GM10248 (cell line): ENCODE measurements around the gene GAN.

ENCODE experiments used
- CTCF ChIA-PET: fragments of 300-600 bp; sonication (Branson Sonifier 250); formaldehyde crosslinking; extraction: SDS; loops from one replicate; lab custom pipeline; 2021; ENCODE audit warnings: antibody characterized with exemption; lab: Yijun Ruan, JAX
- POLR2A ChIA-PET: fragments of 350-650 bp; sonication (Branson Sonifier 250); formaldehyde crosslinking; extraction: SDS; loops from one replicate; lab custom pipeline; 2020; ENCODE audit warnings: antibody characterized with exemption; lab: Yijun Ruan, JAX
- DNase-seq: peaks from one replicate; pipeline ENCODE4 v3.0.0; 2012; ENCODE audit errors: extremely low spot score
- TF ChIP-seq, protein P1 (sequence below): IDR thresholded peaks from 2 replicates; pipeline ENCODE4 v1.5.1; 2012; ENCODE audit warnings: mild to moderate bottlenecking, low read depth; ENCODE audit errors: extremely low read depth, missing control alignments, control extremely low read depth

Gene GAN

DNA sequence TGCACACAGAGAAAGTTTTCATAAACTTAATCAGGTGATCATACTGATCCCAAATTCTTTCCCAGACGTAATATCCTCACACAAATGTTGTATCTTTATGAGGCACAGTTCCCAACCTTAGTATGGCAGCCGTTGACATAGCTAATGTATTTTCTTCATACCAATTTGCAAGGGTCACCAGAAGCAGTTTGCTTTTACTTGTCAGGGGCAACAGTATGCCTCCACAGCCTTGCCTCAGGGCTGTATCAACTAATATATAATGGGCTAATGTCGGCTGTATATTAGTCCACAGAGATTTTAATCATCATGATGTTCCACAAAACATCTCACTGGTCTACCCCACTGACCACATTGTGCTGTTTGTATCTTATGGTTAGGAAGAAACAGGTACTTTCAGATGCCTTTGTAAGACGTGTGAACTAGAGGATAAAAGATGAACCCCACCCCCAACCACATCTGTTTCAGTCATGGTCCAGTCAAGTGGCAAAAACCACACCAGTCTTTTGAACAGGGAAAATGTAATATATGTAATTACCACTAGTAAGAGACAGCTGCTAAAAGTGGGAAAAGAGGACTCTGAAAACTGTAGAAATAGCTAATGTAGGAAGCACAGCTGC lies 55.2 kb downstream of the GAN start:
- CTCF ChIA-PET = interaction anchor here (1.2 to 2.3 kb wide), 3 partner anchors 30 to 369 kb away, joined by 3 to 6 read pairs (median 6); no protein-coding TSS in a partner anchor
- TF ChIP-seq, protein P1, sequence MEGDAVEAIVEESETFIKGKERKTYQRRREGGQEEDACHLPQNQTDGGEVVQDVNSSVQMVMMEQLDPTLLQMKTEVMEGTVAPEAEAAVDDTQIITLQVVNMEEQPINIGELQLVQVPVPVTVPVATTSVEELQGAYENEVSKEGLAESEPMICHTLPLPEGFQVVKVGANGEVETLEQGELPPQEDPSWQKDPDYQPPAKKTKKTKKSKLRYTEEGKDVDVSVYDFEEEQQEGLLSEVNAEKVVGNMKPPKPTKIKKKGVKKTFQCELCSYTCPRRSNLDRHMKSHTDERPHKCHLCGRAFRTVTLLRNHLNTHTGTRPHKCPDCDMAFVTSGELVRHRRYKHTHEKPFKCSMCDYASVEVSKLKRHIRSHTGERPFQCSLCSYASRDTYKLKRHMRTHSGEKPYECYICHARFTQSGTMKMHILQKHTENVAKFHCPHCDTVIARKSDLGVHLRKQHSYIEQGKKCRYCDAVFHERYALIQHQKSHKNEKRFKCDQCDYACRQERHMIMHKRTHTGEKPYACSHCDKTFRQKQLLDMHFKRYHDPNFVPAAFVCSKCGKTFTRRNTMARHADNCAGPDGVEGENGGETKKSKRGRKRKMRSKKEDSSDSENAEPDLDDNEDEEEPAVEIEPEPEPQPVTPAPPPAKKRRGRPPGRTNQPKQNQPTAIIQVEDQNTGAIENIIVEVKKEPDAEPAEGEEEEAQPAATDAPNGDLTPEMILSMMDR = no peak
- no peak for DNase-seq
- POLR2A ChIA-PET = no interaction called here

DNA sequence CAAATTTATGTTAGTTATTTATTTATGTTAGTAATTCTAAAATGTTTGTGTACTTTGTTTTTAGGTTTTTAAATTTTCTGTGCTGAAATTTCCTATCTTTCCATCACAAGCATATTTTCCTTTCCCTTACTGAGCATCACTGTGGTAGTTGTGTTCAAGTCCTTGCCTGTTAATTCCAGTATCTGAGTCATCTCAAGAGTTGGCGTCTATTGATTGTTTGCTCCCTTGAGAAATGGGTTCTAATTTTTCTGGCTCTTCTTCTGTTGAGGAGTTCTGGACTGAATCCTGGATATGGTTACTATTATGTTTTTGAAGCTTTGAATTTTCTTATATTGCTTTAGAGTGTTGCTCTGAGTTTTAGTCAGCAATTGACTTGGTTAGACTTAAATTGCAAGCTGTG lies 56.3 kb downstream of the GAN start:
- DNase-seq = no peak
- ChIA-PET CTCF (interaction anchor here (0.9 to 2.3 kb wide), 5 partner anchors 11 to 368 kb away, joined by 3 to 9 read pairs (median 3); no protein-coding TSS in a partner anchor), POLR2A (no interaction called here)
- TF ChIP-seq, protein P1 = no peak

DNA sequence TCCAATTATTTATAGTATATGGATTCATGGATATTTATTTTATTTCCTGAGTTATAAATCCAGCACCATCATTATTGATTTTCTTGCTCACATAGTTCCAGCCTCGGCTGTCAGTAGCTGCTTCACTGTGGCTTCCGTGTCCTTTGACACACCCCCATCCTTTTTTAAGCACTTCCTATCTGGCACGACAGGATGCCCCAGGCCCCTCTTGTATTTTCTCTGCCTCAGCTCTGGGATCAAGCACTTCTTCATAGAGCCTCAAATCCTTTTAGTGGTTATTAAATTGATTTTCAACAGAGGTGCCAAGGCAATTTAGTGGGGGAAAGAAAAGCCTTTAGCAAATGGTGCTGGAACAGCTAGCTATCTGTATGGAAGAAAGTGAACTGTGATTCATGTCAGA lies 59.8 kb downstream of the GAN start:
- TF ChIP-seq, protein P1 = no peak
- no peak for DNase-seq
- CTCF ChIA-PET = interaction anchor here (1.1 to 2.5 kb wide), 2 partner anchors 9 to 25 kb away, joined by 3 to 6 read pairs; no protein-coding TSS in a partner anchor
- POLR2A ChIA-PET = no interaction called here

DNA sequence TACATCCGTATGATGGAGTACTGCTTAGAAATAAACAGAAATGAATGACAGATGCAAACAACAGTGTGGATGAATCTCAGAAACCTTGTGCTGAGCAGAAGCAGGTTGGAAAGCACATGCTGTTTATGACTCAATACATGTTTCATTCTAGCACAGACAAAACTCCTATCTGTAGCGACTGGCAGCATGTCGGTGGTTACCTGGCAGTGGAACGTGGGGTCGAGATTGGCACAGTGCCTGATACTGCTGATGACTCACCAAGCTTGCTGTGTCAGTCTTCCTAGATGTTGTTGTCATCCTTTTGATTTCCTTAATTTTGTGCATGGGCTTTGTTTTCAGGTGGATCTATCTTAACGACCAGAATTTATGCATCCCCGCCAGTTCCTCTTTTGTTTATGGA lies 62.1 kb downstream of the GAN start:
- CTCF ChIA-PET = interaction anchor here (1.6 to 2.2 kb wide), 2 partner anchors 11 to 28 kb away, joined by 6 to 8 read pairs; no protein-coding TSS in a partner anchor
- POLR2A ChIA-PET = no interaction called here
- DNase-seq = no peak
- TF ChIP-seq, protein P1 = no peak

DNA sequence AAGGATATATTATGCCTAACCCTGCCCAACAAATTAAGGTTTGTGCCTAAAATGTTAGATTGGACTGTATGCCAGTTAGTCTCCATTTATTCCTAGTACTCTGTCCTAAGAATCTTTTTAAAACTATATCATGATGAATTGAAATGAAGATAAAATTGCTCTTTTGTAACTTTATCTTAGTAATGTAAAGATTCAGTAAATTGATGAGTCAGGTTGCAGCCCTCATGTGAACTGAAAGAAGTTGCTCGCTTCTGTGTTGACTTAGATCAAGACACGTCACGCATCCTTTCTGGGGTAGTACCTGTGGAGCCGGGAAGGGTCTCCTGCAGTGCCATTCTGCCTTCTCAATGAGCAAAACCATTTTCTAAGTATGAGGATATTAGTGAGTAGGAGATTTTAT lies 63.3 kb downstream of the GAN start:
- CTCF ChIA-PET = interaction anchor here (1.6 kb wide), 1 partner anchor 13 kb away, joined by 8 read pairs; no protein-coding TSS in a partner anchor
- POLR2A ChIA-PET = no interaction called here
- TF ChIP-seq, protein P1 = no peak
- no peak for DNase-seq

DNA sequence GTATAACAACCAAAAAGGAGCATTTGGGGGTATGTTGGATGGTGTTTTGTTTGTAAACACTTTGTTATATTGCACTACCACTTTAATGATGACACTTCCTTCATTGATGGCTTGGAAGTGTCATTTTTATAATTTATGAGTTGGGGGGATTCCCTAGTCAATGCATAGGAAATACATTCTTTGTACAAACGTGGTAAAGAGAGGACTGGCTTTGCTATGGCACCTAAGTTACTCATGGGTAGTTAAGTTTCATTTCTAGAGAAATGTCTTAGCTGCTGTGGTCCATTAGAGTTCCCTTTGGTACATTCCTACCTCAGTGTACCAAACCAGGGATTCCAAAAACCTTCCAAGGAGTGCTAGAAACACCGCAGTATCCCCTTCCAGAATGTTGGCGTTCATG lies 66.2 kb downstream of the GAN start:
- no peak for DNase-seq
- ChIA-PET POLR2A (no interaction called here), CTCF (interaction anchor here (1.5 to 3.0 kb wide), 2 partner anchors 9 to 12 kb away, joined by 5 to 9 read pairs; no protein-coding TSS in a partner anchor)
- TF ChIP-seq, protein P1 = no peak
